Omental fat pad (tissue), 4 donors: ENCODE measurements around the gene EDARADD. TPM values are rescaled to one million over a fixed set of nuclear protein-coding genes. Genes with fewer than 3 reads are reported as not detected.

ENCODE experiments used
- ATAC-seq: fragments of 150-250 bp; one replicate; pipeline ENCODE4 v1.9.1; 2016; ENCODE audit warnings: mild to moderate bottlenecking, moderate library complexity; ENCODE audit not compliant: low FRiP score
- DNase-seq: peaks from one replicate; pipeline ENCODE4 v3.0.0-alpha.2; 2019; ENCODE audit warnings: low spot score
- CTCF ChIP-seq, 3 donors: fragments of 450-650 bp; IDR thresholded peaks; one replicate each; pipeline ENCODE4 v1.5.1; 2016 to 2017; ENCODE audit warnings: antibody characterized with exemption in 3 of 3, mild to moderate bottlenecking in 3 of 3, moderate library complexity in 2 of 3
- total RNA-seq, 4 donors: library from RNA; depleted of rRNA; stranded (reverse); fragments of >200 nt; gene quantifications; one replicate each; pipeline ENCODE4 v1.1.0, GENCODE V29; 2016

Gene EDARADD
- total RNA-seq, 4 donors from 2014 or later, result 0.24 to 1.2 (median 0.25) TPM; not detected in 1

- DNase-seq, result no peak
- no peak for ATAC-seq
- TF ChIP-seq CTCF (IDR thresholded peaks at IDR 0.05), result no peak
These were observed 23.0 kb upstream of the EDARADD start for GRCh38 chr1:236371083-236371482.

GRCh38 chr1:236377832-236378535 is 16.1 kb upstream of the EDARADD start:
- ATAC-seq, result no peak
- DNase-seq, result no peak
- no peak for TF ChIP-seq CTCF (IDR thresholded peaks at IDR 0.05)

GRCh38 chr1:236381565-236382158 is 12.4 kb upstream of the EDARADD start:
- ATAC-seq, result no peak
- DNase-seq, result no peak

GRCh38 chr1:236388332-236388731 is 5.8 kb upstream of the EDARADD start:
- DNase-seq (no peak), ATAC-seq (no peak)
- TF ChIP-seq CTCF (IDR thresholded peaks at IDR 0.05), result no peak

More at GRCh38 chr1:236381565-236382158, 12.4 kb upstream of the EDARADD start:
- TF ChIP-seq CTCF (IDR thresholded peaks at IDR 0.05), result no peak

- no peak for DNase-seq
- no peak for TF ChIP-seq CTCF (IDR thresholded peaks at IDR 0.05)
- no peak for ATAC-seq
These were observed 4.8 kb upstream of the EDARADD start for GRCh38 chr1:236389253-236389652.

GRCh38 chr1:236391008-236391407 is 3.1 kb upstream of the EDARADD start:
- ATAC-seq (no peak), DNase-seq (no peak)
- no peak for TF ChIP-seq CTCF (IDR thresholded peaks at IDR 0.05)

GRCh38 chr1:236392182-236392581 is 1.9 kb upstream of the EDARADD start:
- no peak for TF ChIP-seq CTCF (IDR thresholded peaks at IDR 0.05)
- DNase-seq (no peak), ATAC-seq (no peak)
